Mesenchymal stem cell (in vitro differentiated cells and primary cell): ENCODE results near the gene UGT3A1.
"Not testable (repeated sequence)": the region's sequence is repeated elsewhere in the genome, so short reads cannot be mapped to it uniquely, and the experiment has no call there.

Experiments used
- DNase-seq: peaks from one replicate; pipeline ENCODE4 v3.0.0-alpha.2; 2013
- H2AFZ ChIP-seq: one replicate; pipeline ENCODE4 v1.6.1; 2013; ENCODE audit warnings: low read depth, mild to moderate bottlenecking, control low read depth, inconsistent platforms, low read length, moderate library complexity
- H2AK5ac ChIP-seq: 2 replicates; pipeline ENCODE4 v1.6.1; 2013; ENCODE audit warnings: low read length, moderate library complexity, mild to moderate bottlenecking, inconsistent platforms; ENCODE audit not compliant: severe bottlenecking
- H2BK120ac ChIP-seq: one replicate; pipeline ENCODE4 v1.6.1; 2013; ENCODE audit warnings: low read depth, mild to moderate bottlenecking, inconsistent platforms, low read length, moderate library complexity
- H2BK12ac ChIP-seq, 2 experiments: one replicate each; pipeline ENCODE4 v1.6.1; 2013; ENCODE audit warnings: inconsistent platforms in 2 of 2, low read length in 2 of 2, mild to moderate bottlenecking in 2 of 2, moderate library complexity in 2 of 2, control low read depth in 1 of 2
- H2BK15ac ChIP-seq: one replicate; pipeline ENCODE4 v1.6.1; 2013; ENCODE audit warnings: mild to moderate bottlenecking, low read depth, inconsistent platforms; ENCODE audit not compliant: poor library complexity, severe bottlenecking
- H2BK5ac ChIP-seq: 2 replicates; pipeline ENCODE4 v1.6.1; 2013; ENCODE audit warnings: low read depth, mild to moderate bottlenecking, low read length, control low read depth, inconsistent platforms; ENCODE audit not compliant: poor library complexity, severe bottlenecking
- H3K14ac ChIP-seq, 2 experiments: one replicate each; pipeline ENCODE4 v1.6.1; 2013; ENCODE audit warnings: inconsistent platforms in 2 of 2, low read length in 2 of 2, control low read depth in 1 of 2, mild to moderate bottlenecking in 1 of 2, moderate library complexity in 1 of 2
- H3K18ac ChIP-seq, 2 experiments: one replicate each; pipeline ENCODE4 v1.6.1; 2013; ENCODE audit warnings: inconsistent platforms in 2 of 2, low read length in 2 of 2, control low read depth in 1 of 2, low read depth in 1 of 2, mild to moderate bottlenecking in 1 of 2
- H3K23ac ChIP-seq, 2 experiments: one replicate each; pipeline ENCODE4 v1.6.1; 2013; ENCODE audit warnings: inconsistent platforms in 2 of 2, low read length in 2 of 2, mild to moderate bottlenecking in 2 of 2, moderate library complexity in 2 of 2, control low read depth in 1 of 2
- H3K27ac ChIP-seq: 2 replicates; pipeline ENCODE4 v1.5.1; 2013; ENCODE audit warnings: mild to moderate bottlenecking, moderate library complexity, low read length, control low read depth, inconsistent platforms; ENCODE audit not compliant: poor library complexity, severe bottlenecking
- H3K27me3 ChIP-seq, 2 experiments: 2 replicates each; pipeline versions ENCODE4 v1.6.1 to v1.7.0; 2013; ENCODE audit warnings: low read length in 2 of 2, mild to moderate bottlenecking in 2 of 2, moderate library complexity in 2 of 2, control low read depth in 1 of 2, inconsistent platforms in 1 of 2; ENCODE audit not compliant: control insufficient read depth in 1 of 2, insufficient read depth in 1 of 2
- H3K36me3 ChIP-seq, 2 experiments: 2 replicates each; pipeline versions ENCODE4 v1.6.1 to v1.7.0; 2013; ENCODE audit warnings: low read length in 2 of 2, control low read depth in 1 of 2, inconsistent platforms in 1 of 2, low read depth in 1 of 2, mild to moderate bottlenecking in 1 of 2; ENCODE audit not compliant: insufficient read depth in 2 of 2, control insufficient read depth in 1 of 2
- H3K4ac ChIP-seq, 2 experiments: one replicate each; pipeline ENCODE4 v1.6.1; 2013; ENCODE audit warnings: inconsistent platforms in 2 of 2, low read length in 2 of 2, mild to moderate bottlenecking in 2 of 2, moderate library complexity in 2 of 2, control low read depth in 1 of 2, low read depth in 1 of 2
- H3K4me1 ChIP-seq: 2 replicates; pipeline ENCODE4 v1.6.1; 2013; ENCODE audit warnings: low read depth, low read length, control low read depth; ENCODE audit not compliant: control insufficient read depth, insufficient read depth
- H3K4me2 ChIP-seq: 2 replicates; pipeline ENCODE4 v1.6.1; 2013; ENCODE audit warnings: low read length, mild to moderate bottlenecking, inconsistent platforms; ENCODE audit not compliant: poor library complexity, severe bottlenecking
- H3K4me3 ChIP-seq, 2 experiments: 2 replicates each; pipeline versions ENCODE4 v1.5.1 to v1.7.0; 2013; ENCODE audit warnings: low read length in 2 of 2, mild to moderate bottlenecking in 2 of 2, control low read depth in 1 of 2, low read depth in 1 of 2; ENCODE audit not compliant: insufficient read depth in 1 of 2
- H3K79me1 ChIP-seq: replicated peaks from 2 replicates; pipeline ENCODE4 v1.6.1; 2013; ENCODE audit warnings: mild to moderate bottlenecking, control low read depth, low read length, inconsistent platforms; ENCODE audit not compliant: poor library complexity, severe bottlenecking
- H3K9ac ChIP-seq: 2 replicates; pipeline ENCODE4 v1.7.0; 2013; ENCODE audit warnings: mild to moderate bottlenecking, low read length, moderate library complexity
- H3K9me3 ChIP-seq: 2 replicates; pipeline ENCODE4 v1.7.0; 2013; ENCODE audit warnings: mild to moderate bottlenecking, low read length; ENCODE audit not compliant: control insufficient read depth
- H4K8ac ChIP-seq: one replicate; pipeline ENCODE4 v1.6.1; 2013; ENCODE audit warnings: inconsistent platforms, mild to moderate bottlenecking, low read length, moderate library complexity
- H4K91ac ChIP-seq: one replicate; pipeline ENCODE4 v1.6.1; 2013; ENCODE audit warnings: mild to moderate bottlenecking, low read length, inconsistent platforms
- WGBS: methylation state at CpG from one replicate; pipeline ENCODE4 v1.1.7; 2013; ENCODE audit warnings: mixed read lengths; 5-methylcytosine and 5-hydroxymethylcytosine counted together

UGT3A1 gene

DNA sequence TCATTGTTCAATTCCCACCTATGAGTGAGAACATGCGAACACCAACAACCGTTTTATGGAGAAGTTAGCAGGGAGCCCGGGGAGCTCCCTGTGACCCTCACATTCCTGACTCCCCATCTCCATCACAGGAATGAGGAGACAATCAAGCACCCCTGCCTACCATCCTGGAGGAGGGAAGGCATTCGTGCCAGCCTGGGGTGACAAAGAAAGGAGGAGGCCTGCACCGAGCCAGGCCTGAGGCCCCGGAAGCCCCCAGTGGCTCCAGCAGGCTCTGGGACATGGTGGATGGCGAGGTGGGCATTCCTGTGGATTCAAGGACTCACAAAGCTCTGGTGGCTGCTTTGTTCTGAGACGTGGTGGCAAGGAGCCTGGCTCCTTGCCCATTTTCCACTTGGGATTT is 36.5 kb upstream of the UGT3A1 start:
- Histone ChIP-seq H3K9me3 (no peaks in the 10 kb centered on the region), H3K27me3 (no peaks in the 10 kb centered on the region), H3K9ac (no peak overlapping the region), H3K4me3 (no peak overlapping the region), H3K4me2 (no peak overlapping the region), H3K79me1 (no peaks in the 10 kb centered on the region), H2BK12ac (no peak overlapping the region), H4K91ac (no peak overlapping the region), H2BK15ac (no peak overlapping the region), H2BK5ac (no peak overlapping the region), H3K23ac (no peak overlapping the region), H2AK5ac (no peak overlapping the region), H3K18ac (no peak overlapping the region), H3K4me1 (no peaks in the 10 kb centered on the region), H2AFZ (no peak overlapping the region), H2BK120ac (no peak overlapping the region), H4K8ac (no peak overlapping the region), H3K4ac (no peak overlapping the region), H3K36me3 (no peaks in the 10 kb centered on the region), H3K27ac (no peak overlapping the region), H3K14ac (no peak overlapping the region)
- no peak for DNase-seq
- WGBS, result 72% methylated on average over 7 of the region's 8 CpGs

GRCh38 chr5:36026706-36027465 is 35.7 kb upstream of the UGT3A1 start:
- H3K9me3 ChIP-seq, result no peaks in the 10 kb centered on the region
- no peak overlapping the region for H3K9ac ChIP-seq
- no peak overlapping the region for H3K4me2 ChIP-seq
- H3K27ac ChIP-seq, result no peak overlapping the region
- H3K4me1 ChIP-seq, result no peaks in the 10 kb centered on the region
- H2BK12ac ChIP-seq, result no peak overlapping the region
- no peak overlapping the region for H2BK5ac ChIP-seq
- no peaks in the 10 kb centered on the region for H3K27me3 ChIP-seq
- H2AK5ac ChIP-seq, result no peak overlapping the region
- no peak overlapping the region for H3K14ac ChIP-seq
- no peaks in the 10 kb centered on the region for H3K36me3 ChIP-seq
- no peak overlapping the region for H2BK120ac ChIP-seq
- H4K8ac ChIP-seq, result no peak overlapping the region
- WGBS, result 56% methylated on average over 6 of the region's 6 CpGs
- DNase-seq, result no peak
- H2BK15ac ChIP-seq, result no peak overlapping the region
- no peak overlapping the region for H3K23ac ChIP-seq
- no peak overlapping the region for H3K18ac ChIP-seq
- no peaks in the 10 kb centered on the region for H3K79me1 ChIP-seq
- H3K4me3 ChIP-seq, result no peak overlapping the region
- no peak overlapping the region for H3K4ac ChIP-seq
- H4K91ac ChIP-seq, result no peak overlapping the region
- H2AFZ ChIP-seq, result no peak overlapping the region

GRCh38 chr5:36022246-36022645 is 31.1 kb upstream of the UGT3A1 start:
- H2AFZ ChIP-seq, H3K27me3 ChIP-seq, H2AK5ac ChIP-seq, H2BK5ac ChIP-seq, H3K4me2 ChIP-seq, H3K14ac ChIP-seq, H3K4ac ChIP-seq, H2BK12ac ChIP-seq, H4K91ac ChIP-seq, DNase-seq, H2BK15ac ChIP-seq, H3K18ac ChIP-seq, H4K8ac ChIP-seq, H2BK120ac ChIP-seq, H3K9ac ChIP-seq, H3K27ac ChIP-seq, H3K79me1 ChIP-seq, H3K4me3 ChIP-seq, H3K4me1 ChIP-seq, H3K36me3 ChIP-seq, H3K23ac ChIP-seq, H3K9me3 ChIP-seq: not testable (repeated sequence)
- WGBS, result 80% methylated on average over 5 of the region's 6 CpGs

DNA sequence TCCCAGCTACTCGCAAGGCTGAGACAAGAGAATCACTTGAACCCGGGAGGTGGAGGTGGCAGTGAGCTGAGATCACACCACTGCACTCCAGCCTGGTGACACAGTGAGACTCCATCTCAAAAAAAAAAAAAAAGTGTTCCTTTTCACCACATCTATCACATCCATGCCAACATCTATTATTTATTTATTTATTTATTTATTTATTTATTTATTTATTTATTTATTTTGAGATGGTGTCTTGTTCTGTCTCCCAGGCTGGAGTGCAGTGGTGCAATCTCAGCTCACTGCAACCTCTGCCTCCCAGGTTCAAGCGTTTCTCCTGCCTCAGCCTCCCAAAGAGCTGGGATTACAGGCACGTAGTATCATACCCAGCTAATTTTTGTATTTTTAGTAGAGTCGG is 28.4 kb upstream of the UGT3A1 start:
- H3K23ac ChIP-seq, H3K27ac ChIP-seq, H2AK5ac ChIP-seq, H3K18ac ChIP-seq, H2BK5ac ChIP-seq, H3K14ac ChIP-seq, DNase-seq, H2AFZ ChIP-seq, H2BK120ac ChIP-seq, H2BK15ac ChIP-seq, H3K9ac ChIP-seq, H3K79me1 ChIP-seq, H2BK12ac ChIP-seq, H3K4ac ChIP-seq, H4K8ac ChIP-seq, H4K91ac ChIP-seq, H3K36me3 ChIP-seq, H3K4me3 ChIP-seq, H3K4me2 ChIP-seq, H3K27me3 ChIP-seq, H3K9me3 ChIP-seq, H3K4me1 ChIP-seq: not testable (repeated sequence)
- 92% methylated on average over 5 of the region's 5 CpGs for WGBS
